ENCODE results near the gene CTBS. TPM values are rescaled to one million over a fixed set of nuclear protein-coding genes. Genes with fewer than 3 reads are reported as not detected.

CTBS gene
- polyA plus RNA-seq, 1 donor from 2014 or later, result 0.95 TPM

GRCh38 chr1:84587099-84587498, 12.9 kb upstream of the CTBS start:
- Histone ChIP-seq H4K20me1 (ENCODE audit: insufficient read depth) (no peaks in the 10 kb centered on the region), H3K4me2 (ENCODE audit: low read length) (no peak overlapping the region), H3F3A (ENCODE audit: insufficient read depth, low read length, poor library complexity, severe bottlenecking) (no peaks in the 10 kb centered on the region), H3K9me3 (ENCODE audit: low read length) (no peaks in the 10 kb centered on the region), H3K27ac (ENCODE audit: low read length) (no peak overlapping the region), H3K9ac (ENCODE audit: low read length) (no peak overlapping the region), H3K36me3 (ENCODE audit: insufficient read depth, low read length) (no peaks in the 10 kb centered on the region), H3K9me2 (ENCODE audit: insufficient read depth, low read length) (no peaks in the 10 kb centered on the region), H2AFZ (ENCODE audit: low read depth, low read length) (no peak overlapping the region), H3K79me2 (replicated peaks; ENCODE audit: insufficient read depth, low read length) (no peaks in the 10 kb centered on the region), H3K27me3 (ENCODE audit: insufficient read depth, low read depth, low read length) (no peaks in the 10 kb centered on the region), H3K4me3 (ENCODE audit: low read length) (no peak overlapping the region)
- TF ChIP-seq POLR2AphosphoS5 (IDR thresholded peaks at IDR 0.05) (no peak), TAF1 (IDR thresholded peaks at IDR 0.05; ENCODE audit: low read depth) (no peak), CTCF (IDR thresholded peaks at IDR 0.05; ENCODE audit: poor library complexity, severe bottlenecking) (no peak), RAD21 (conservative IDR thresholded peaks at IDR 0.05) (no peak), REST (IDR thresholded peaks at IDR 0.05; ENCODE audit: borderline replicate concordance) (no peak), SMC3 (conservative IDR thresholded peaks at IDR 0.05; ENCODE audit: poor library complexity) (no peak), MXI1 (conservative IDR thresholded peaks at IDR 0.05; ENCODE audit: poor library complexity, severe bottlenecking) (no peak), EZH2 (IDR thresholded peaks at IDR 0.05; ENCODE audit: borderline replicate concordance, insufficient read depth, low read length, poor library complexity, severe bottlenecking) (no peak), EP300 (conservative IDR thresholded peaks at IDR 0.05; ENCODE audit: poor library complexity, severe bottlenecking) (no peak)

- Histone ChIP-seq H4K20me1 (ENCODE audit: insufficient read depth) (no peaks in the 10 kb centered on the region), H3K27ac (ENCODE audit: low read length) (peak overlapping the region; percentile 26), H3K79me2 (replicated peaks; ENCODE audit: insufficient read depth, low read length) (no peaks in the 10 kb centered on the region), H3K9ac (ENCODE audit: low read length) (no peak overlapping the region), H3K4me3 (ENCODE audit: low read length) (no peak overlapping the region), H3K9me2 (ENCODE audit: insufficient read depth, low read length) (no peaks in the 10 kb centered on the region), H3F3A (ENCODE audit: insufficient read depth, low read length, poor library complexity, severe bottlenecking) (no peaks in the 10 kb centered on the region), H3K9me3 (ENCODE audit: low read length) (no peaks in the 10 kb centered on the region), H3K36me3 (ENCODE audit: insufficient read depth, low read length) (no peaks in the 10 kb centered on the region), H3K4me2 (ENCODE audit: low read length) (no peak overlapping the region), H3K27me3 (ENCODE audit: insufficient read depth, low read depth, low read length) (no peaks in the 10 kb centered on the region), H2AFZ (ENCODE audit: low read depth, low read length) (no peak overlapping the region)
- TF ChIP-seq TAF1 (IDR thresholded peaks at IDR 0.05; ENCODE audit: low read depth), result no peak
- no peak for TF ChIP-seq EP300 (conservative IDR thresholded peaks at IDR 0.05; ENCODE audit: poor library complexity, severe bottlenecking)
- no peak for TF ChIP-seq MXI1 (conservative IDR thresholded peaks at IDR 0.05; ENCODE audit: poor library complexity, severe bottlenecking)
- TF ChIP-seq POLR2AphosphoS5 (IDR thresholded peaks at IDR 0.05), result no peak
- TF ChIP-seq REST (IDR thresholded peaks at IDR 0.05; ENCODE audit: borderline replicate concordance), result no peak
- TF ChIP-seq SMC3 (conservative IDR thresholded peaks at IDR 0.05; ENCODE audit: poor library complexity), result no peak
- no peak for TF ChIP-seq CTCF (IDR thresholded peaks at IDR 0.05; ENCODE audit: poor library complexity, severe bottlenecking)
- no peak for TF ChIP-seq RAD21 (conservative IDR thresholded peaks at IDR 0.05)
- TF ChIP-seq EZH2 (IDR thresholded peaks at IDR 0.05; ENCODE audit: borderline replicate concordance, insufficient read depth, low read length, poor library complexity, severe bottlenecking), result no peak
Observed at GRCh38 chr1:84585803-84586202, 11.6 kb upstream of the CTBS start.
